Retinal pigment epithelial cell (primary cell): ENCODE results near the gene TTLL7.
"Not testable (repeated sequence)": the region's sequence is repeated elsewhere in the genome, so short reads cannot be mapped to it uniquely, and the experiment has no call there.

Experiments used
- DNase-seq: peaks from one replicate; pipeline ENCODE4 v3.0.0-alpha.2; 2010; ENCODE audit warnings: low read depth
- H3K4me3 ChIP-seq: 2 replicates; pipeline ENCODE4 v1.5.1; 2011; ENCODE audit warnings: mild to moderate bottlenecking, low read length, control low read depth, moderate library complexity
- TF ChIP-seq, protein P1 (sequence below): conservative IDR thresholded peaks from 2 replicates; pipeline ENCODE4 v1.5.1; 2011; ENCODE audit warnings: low read depth, low read length, control low read depth, inconsistent platforms

TTLL7 gene

DNA sequence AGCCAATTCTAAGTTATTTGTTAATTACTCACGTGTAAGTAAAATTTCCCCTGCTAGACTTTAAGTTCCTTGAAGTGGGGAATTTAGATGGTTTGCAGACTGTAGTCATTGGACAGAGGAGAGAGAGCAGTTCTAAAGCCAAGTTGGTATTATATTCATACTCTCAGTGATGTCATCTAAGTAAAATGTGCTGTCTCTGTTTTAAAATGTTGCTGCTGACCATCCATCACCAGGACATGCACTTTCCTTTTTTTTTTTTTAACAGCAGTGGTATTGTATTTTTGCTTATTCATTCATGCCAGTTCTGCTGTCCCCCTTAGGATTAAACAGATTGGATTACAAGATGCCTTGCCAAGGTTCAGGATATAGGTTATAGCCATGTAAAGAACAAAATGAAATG lies 2.3 kb downstream of the TTLL7 start:
- H3K4me3 ChIP-seq: no peak overlapping the region
- DNase-seq: peak; percentile 27
- TF ChIP-seq, protein P1, sequence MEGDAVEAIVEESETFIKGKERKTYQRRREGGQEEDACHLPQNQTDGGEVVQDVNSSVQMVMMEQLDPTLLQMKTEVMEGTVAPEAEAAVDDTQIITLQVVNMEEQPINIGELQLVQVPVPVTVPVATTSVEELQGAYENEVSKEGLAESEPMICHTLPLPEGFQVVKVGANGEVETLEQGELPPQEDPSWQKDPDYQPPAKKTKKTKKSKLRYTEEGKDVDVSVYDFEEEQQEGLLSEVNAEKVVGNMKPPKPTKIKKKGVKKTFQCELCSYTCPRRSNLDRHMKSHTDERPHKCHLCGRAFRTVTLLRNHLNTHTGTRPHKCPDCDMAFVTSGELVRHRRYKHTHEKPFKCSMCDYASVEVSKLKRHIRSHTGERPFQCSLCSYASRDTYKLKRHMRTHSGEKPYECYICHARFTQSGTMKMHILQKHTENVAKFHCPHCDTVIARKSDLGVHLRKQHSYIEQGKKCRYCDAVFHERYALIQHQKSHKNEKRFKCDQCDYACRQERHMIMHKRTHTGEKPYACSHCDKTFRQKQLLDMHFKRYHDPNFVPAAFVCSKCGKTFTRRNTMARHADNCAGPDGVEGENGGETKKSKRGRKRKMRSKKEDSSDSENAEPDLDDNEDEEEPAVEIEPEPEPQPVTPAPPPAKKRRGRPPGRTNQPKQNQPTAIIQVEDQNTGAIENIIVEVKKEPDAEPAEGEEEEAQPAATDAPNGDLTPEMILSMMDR: no peak

DNA sequence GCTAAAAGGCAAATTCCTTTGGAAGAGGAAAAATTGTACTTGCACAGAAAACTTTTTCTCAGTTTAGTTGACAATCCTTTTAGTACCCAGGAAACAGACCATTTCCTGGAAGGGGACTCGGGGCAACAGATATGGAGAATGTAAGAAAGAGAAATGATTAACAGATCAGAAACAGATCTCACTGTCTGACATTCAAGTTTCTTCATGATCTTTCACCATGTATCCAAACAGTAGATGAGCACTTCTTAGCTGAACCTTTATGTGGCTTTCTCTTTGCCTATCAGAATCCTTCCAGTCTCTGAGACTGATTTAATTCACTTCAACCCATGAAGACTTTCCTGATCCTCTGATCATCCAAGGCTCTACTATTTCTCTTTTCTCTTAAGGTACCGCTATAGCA lies 2.7 kb downstream of the TTLL7 start:
- TF ChIP-seq, protein P1: no peak
- no peak overlapping the region for H3K4me3 ChIP-seq
- DNase-seq: no peak

DNA sequence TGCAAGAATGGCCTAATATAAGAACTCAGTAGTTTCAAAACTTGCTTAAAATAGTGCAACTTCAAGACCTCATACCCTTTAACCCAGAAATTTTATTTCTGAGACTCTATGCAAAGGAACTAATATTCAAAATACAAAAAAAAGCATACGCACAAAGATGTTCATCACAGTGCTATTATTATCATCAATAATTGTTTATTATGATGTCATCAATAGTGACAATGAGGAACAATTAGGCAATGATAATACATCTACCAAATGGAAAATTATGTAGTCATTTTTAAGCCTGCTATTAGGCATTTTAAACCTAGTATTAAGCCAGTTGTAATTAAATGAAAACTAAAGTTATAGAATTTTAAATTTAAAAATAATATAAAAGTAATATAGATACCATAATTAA lies 3.3 kb downstream of the TTLL7 start:
- TF ChIP-seq, protein P1: no peak
- DNase-seq: no peak

DNA sequence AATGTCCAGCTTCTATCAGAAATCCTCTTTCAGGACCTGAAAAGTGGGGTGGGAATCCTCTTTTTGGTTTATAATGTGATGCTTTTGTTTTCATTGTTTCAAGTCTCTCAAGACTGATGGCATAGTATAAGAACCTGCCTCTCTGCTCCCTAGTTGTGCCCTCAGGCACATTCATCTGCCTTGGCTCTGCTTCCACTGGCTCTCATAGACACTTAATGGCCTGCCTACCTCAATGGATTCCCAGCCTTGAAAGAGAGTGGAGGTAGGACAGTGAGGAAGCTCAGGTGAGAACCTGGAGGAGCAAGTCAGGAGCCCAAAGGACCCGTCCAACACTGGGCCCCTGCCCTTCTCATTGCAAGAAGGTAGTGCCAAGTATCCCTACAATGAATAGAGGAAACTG lies 4.8 kb downstream of the TTLL7 start:
- TF ChIP-seq, protein P1: no peak
- no peak for DNase-seq

More for the DNA sequence above, 3.3 kb downstream of the TTLL7 start:
- H3K4me3 ChIP-seq: no peak overlapping the region

DNA sequence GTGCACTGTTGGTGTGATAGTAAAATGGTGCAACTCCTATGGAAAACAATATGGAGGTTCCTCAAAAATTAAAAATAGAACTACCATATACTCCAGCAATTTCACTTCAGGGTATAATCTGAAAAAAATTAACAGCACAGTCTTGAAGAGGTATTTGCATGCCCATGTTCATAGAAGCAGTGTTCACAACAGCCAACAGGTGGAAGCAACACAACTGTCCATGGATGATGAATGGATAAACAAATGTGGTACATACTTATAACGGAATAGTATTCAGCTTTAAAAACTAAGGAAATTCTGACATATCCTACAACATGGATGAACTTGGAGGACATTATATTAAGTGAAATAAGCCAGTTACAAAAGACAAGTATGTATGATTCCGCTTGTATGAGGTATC lies 8.2 kb downstream of the TTLL7 start:
- TF ChIP-seq, protein P1: no peak
- no peak overlapping the region for H3K4me3 ChIP-seq
- no peak for DNase-seq

More for the DNA sequence above, 4.8 kb downstream of the TTLL7 start:
- H3K4me3 ChIP-seq: no peak overlapping the region

DNA sequence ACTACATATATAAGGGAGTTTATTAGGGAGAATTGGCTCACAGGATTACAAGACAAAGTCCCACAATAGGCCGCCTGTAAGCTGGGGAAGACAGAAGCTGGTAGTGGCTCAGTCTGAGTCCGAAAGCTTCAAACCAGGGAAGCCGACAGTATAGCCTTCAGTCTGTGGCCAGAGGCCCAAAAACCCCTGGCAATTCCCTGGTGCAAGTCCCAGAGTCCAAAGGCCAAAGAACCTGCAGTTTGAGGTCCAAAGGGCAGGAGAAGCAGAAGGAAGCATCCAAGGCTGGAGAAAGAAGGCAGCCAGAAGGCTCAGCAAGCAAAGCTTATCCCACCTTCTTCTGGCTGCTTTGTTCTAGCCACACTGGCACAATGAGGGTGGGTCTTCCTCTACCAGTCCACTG lies 13.9 kb downstream of the TTLL7 start:
- no peak for DNase-seq
- no peak overlapping the region for H3K4me3 ChIP-seq
- TF ChIP-seq, protein P1: no peak

DNA sequence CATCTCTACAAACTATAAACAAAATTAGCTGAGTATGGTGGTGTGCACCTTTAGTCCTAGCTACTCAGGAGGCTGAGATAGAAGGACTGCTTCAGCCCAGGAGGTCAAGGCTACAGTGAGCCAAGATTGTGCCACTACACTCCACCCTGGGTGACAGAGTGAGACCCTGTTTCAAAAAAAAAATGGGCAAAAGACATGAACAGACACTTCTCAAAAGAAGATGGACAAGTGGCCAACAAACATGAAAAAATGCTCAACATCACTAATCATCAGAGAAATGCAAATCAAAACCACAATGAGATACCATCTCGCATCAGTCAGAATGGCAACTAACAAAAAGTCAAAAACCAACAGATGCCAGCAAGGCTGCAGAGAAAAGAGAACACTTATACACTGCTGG lies 15.0 kb downstream of the TTLL7 start:
- not testable (repeated sequence) for DNase-seq, H3K4me3 ChIP-seq

DNA sequence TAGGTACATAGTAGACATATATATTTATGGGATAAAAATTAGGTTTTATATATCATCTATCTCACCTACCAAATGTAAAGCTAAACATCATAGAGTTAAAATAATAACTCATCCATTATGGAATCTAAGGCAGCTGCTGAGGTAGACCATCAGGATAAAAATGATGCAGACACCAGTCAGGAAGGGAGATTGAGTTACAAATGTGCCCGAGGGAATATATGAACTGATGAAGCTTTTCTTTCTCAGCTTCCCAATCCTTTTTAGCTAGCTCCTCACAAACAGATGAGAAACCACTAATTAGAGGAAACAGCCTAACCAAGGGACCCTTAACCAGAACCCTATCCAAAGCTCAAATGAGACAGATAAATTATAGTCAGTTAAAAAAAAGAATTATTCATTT lies 20.9 kb downstream of the TTLL7 start:
- no peak overlapping the region for H3K4me3 ChIP-seq
- DNase-seq: no peak
- TF ChIP-seq, protein P1: no peak
